Fibroblast of mammary gland (primary cell): Measurements from ENCODE around the gene WNT5A.

Source experiments
- DNase-seq: peaks from one replicate; pipeline ENCODE4 v3.0.0-alpha.2; 2010; ENCODE audit warnings: low read depth
- H3K4me3 ChIP-seq: 2 replicates; pipeline ENCODE4 v1.5.1; 2011; ENCODE audit warnings: low read depth, mild to moderate bottlenecking, low read length, moderate library complexity; ENCODE audit not compliant: control insufficient read depth
- CTCF ChIP-seq: conservative IDR thresholded peaks from 2 replicates; pipeline ENCODE4 v1.5.1; 2011; ENCODE audit warnings: low read depth, low read length, inconsistent platforms; ENCODE audit not compliant: control insufficient read depth, insufficient read depth

The WNT5A gene

GRCh38 chr3:55458181-55458790 lies 28.8 kb downstream of the WNT5A start:
- TF ChIP-seq CTCF: no peak
- H3K4me3 ChIP-seq: no peak overlapping the region
- peak; percentile 58 for DNase-seq

- no peak for DNase-seq
- no peak for TF ChIP-seq CTCF
- no peak overlapping the region for H3K4me3 ChIP-seq
Observed at GRCh38 chr3:55455915-55456314, 31.2 kb downstream of the WNT5A start.

GRCh38 chr3:55454611-55455010 lies 32.5 kb downstream of the WNT5A start:
- H3K4me3 ChIP-seq: no peak overlapping the region
- TF ChIP-seq CTCF: no peak
- DNase-seq: peak; percentile 59

- DNase-seq: no peak
- no peak overlapping the region for H3K4me3 ChIP-seq
- TF ChIP-seq CTCF: no peak
Observed at GRCh38 chr3:55453886-55454496, 33.1 kb downstream of the WNT5A start.

- no peak overlapping the region for H3K4me3 ChIP-seq
- no peak for DNase-seq
- TF ChIP-seq CTCF: no peak
Observed at GRCh38 chr3:55452886-55453285, 34.2 kb downstream of the WNT5A start.

- H3K4me3 ChIP-seq: no peak overlapping the region
- DNase-seq: no peak
- TF ChIP-seq CTCF: no peak
Observed at GRCh38 chr3:55449527-55449926, 37.6 kb downstream of the WNT5A start.

- no peak overlapping the region for H3K4me3 ChIP-seq
- no peak for DNase-seq
- no peak for TF ChIP-seq CTCF
Observed at GRCh38 chr3:55446850-55447249, 40.3 kb downstream of the WNT5A start.
